Ishikawa (cell line): Measurements from ENCODE around the gene CARMIL1.

Experiments
- CEBPB ChIP-seq: IDR thresholded peaks from 2 replicates; pipeline ENCODE4 v1.6.1; 2012
- EGR1 ChIP-seq: IDR thresholded peaks from 2 replicates; pipeline ENCODE4 v1.6.1; 2012
- EP300 ChIP-seq: IDR thresholded peaks from 2 replicates; pipeline ENCODE4 v1.6.1; 2012; ENCODE audit warnings: borderline replicate concordance
- FOXM1 ChIP-seq: IDR thresholded peaks from 2 replicates; pipeline ENCODE4 v1.6.1; 2012; ENCODE audit warnings: low read depth, borderline replicate concordance
- RAD21 ChIP-seq: IDR thresholded peaks from 2 replicates; pipeline ENCODE4 v1.6.1; 2012; ENCODE audit warnings: low read depth
- TAF1 ChIP-seq: IDR thresholded peaks from 2 replicates; pipeline ENCODE4 v1.6.1; 2012; ENCODE audit warnings: low read depth, mild to moderate bottlenecking
- TCF12 ChIP-seq: IDR thresholded peaks from 2 replicates; pipeline ENCODE4 v1.6.1; 2012; ENCODE audit warnings: low read depth
- TEAD4 ChIP-seq: IDR thresholded peaks from 2 replicates; pipeline ENCODE4 v1.6.1; 2012
- YY1 ChIP-seq: IDR thresholded peaks from 2 replicates; pipeline ENCODE4 v1.6.1; 2012; ENCODE audit warnings: low read depth
- ZBTB7A ChIP-seq: IDR thresholded peaks from 2 replicates; pipeline ENCODE4 v1.6.1; 2012; ENCODE audit warnings: low read depth
- TF ChIP-seq, protein P1 (sequence below): IDR thresholded peaks from 2 replicates; pipeline ENCODE4 v1.6.1; 2012; ENCODE audit warnings: low read depth, mild to moderate bottlenecking
- TF ChIP-seq, protein P2 (sequence below): IDR thresholded peaks from 2 replicates; pipeline ENCODE4 v1.6.1; 2012
- TF ChIP-seq, protein P3 (sequence below): IDR thresholded peaks from 2 replicates; pipeline ENCODE4 v1.6.1; 2012

DNA sequence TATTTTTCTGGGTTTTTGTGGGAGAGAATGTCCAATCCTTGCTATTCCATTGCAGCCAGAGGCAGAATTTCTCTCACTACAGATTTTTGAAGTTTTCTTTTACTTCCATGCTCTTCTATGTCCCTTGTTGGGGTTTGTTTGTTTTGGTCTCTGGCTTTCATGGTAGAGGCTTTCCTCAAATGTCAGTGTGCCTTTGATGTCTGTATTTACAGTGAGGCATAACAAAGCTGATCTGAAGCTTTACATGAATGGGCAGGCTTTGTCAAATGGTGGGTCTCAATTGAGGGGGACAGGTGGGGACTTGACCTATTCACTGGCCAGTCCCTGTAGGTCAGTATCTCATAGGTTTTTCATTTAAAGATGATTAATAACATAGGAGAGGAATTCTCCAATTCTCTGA lies 8.6 kb upstream of the CARMIL1 start:
- no peak for TF ChIP-seq EGR1
- no peak for TF ChIP-seq TEAD4
- TF ChIP-seq, protein P1, sequence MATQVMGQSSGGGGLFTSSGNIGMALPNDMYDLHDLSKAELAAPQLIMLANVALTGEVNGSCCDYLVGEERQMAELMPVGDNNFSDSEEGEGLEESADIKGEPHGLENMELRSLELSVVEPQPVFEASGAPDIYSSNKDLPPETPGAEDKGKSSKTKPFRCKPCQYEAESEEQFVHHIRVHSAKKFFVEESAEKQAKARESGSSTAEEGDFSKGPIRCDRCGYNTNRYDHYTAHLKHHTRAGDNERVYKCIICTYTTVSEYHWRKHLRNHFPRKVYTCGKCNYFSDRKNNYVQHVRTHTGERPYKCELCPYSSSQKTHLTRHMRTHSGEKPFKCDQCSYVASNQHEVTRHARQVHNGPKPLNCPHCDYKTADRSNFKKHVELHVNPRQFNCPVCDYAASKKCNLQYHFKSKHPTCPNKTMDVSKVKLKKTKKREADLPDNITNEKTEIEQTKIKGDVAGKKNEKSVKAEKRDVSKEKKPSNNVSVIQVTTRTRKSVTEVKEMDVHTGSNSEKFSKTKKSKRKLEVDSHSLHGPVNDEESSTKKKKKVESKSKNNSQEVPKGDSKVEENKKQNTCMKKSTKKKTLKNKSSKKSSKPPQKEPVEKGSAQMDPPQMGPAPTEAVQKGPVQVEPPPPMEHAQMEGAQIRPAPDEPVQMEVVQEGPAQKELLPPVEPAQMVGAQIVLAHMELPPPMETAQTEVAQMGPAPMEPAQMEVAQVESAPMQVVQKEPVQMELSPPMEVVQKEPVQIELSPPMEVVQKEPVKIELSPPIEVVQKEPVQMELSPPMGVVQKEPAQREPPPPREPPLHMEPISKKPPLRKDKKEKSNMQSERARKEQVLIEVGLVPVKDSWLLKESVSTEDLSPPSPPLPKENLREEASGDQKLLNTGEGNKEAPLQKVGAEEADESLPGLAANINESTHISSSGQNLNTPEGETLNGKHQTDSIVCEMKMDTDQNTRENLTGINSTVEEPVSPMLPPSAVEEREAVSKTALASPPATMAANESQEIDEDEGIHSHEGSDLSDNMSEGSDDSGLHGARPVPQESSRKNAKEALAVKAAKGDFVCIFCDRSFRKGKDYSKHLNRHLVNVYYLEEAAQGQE = no peak
- no peak for TF ChIP-seq EP300
- TF ChIP-seq, protein P2, sequence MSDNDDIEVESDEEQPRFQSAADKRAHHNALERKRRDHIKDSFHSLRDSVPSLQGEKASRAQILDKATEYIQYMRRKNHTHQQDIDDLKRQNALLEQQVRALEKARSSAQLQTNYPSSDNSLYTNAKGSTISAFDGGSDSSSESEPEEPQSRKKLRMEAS = no peak
- no peak for TF ChIP-seq FOXM1
- TF ChIP-seq TAF1 = no peak
- TF ChIP-seq CEBPB = no peak
- TF ChIP-seq RAD21 = no peak
- no peak for TF ChIP-seq ZBTB7A
- no peak for TF ChIP-seq TCF12
- no peak for TF ChIP-seq YY1
- TF ChIP-seq, protein P3, sequence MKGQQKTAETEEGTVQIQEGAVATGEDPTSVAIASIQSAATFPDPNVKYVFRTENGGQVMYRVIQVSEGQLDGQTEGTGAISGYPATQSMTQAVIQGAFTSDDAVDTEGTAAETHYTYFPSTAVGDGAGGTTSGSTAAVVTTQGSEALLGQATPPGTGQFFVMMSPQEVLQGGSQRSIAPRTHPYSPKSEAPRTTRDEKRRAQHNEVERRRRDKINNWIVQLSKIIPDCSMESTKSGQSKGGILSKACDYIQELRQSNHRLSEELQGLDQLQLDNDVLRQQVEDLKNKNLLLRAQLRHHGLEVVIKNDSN = no peak
